NT2/D1 (cell line): ENCODE results near the gene CACNG1.

Experiments used
- YY1 ChIP-seq: IDR thresholded peaks from 2 replicates; pipeline ENCODE4 v1.6.1; 2011; ENCODE audit not compliant: insufficient read length, insufficient read depth
- ZNF274 ChIP-seq: IDR thresholded peaks from 2 replicates; pipeline ENCODE4 v1.6.1; 2011; ENCODE audit warnings: mild to moderate bottlenecking, low read depth, low read length

GRCh38 chr17:67058036-67058435 lies 13.7 kb downstream of the CACNG1 start:
- TF ChIP-seq ZNF274, result no peak
- TF ChIP-seq YY1, result no peak
